Omental fat pad (tissue), 4 donors: Measurements from ENCODE around the gene RBX1. TPM values are rescaled to one million over a fixed set of nuclear protein-coding genes. Genes with fewer than 3 reads are reported as not detected.

Experiments used
- ATAC-seq: fragments of 150-250 bp; one replicate; pipeline ENCODE4 v1.9.1; 2016; ENCODE audit warnings: mild to moderate bottlenecking, moderate library complexity; ENCODE audit not compliant: low FRiP score
- DNase-seq: peaks from one replicate; pipeline ENCODE4 v3.0.0-alpha.2; 2019; ENCODE audit warnings: low spot score
- total RNA-seq, 4 donors: library from RNA; depleted of rRNA; stranded (reverse); fragments of >200 nt; gene quantifications; one replicate each; pipeline ENCODE4 v1.1.0, GENCODE V29; 2016
- TF ChIP-seq, protein P1 (sequence below), 3 donors: fragments of 450-650 bp; IDR thresholded peaks; one replicate each; pipeline ENCODE4 v1.5.1; 2016 to 2017; ENCODE audit warnings: antibody characterized with exemption in 3 of 3, mild to moderate bottlenecking in 3 of 3, moderate library complexity in 2 of 3

The RBX1 gene
- total RNA-seq, 4 donors from 2014 or later = 27.1 to 41.0 (median 39.1) TPM

DNA sequence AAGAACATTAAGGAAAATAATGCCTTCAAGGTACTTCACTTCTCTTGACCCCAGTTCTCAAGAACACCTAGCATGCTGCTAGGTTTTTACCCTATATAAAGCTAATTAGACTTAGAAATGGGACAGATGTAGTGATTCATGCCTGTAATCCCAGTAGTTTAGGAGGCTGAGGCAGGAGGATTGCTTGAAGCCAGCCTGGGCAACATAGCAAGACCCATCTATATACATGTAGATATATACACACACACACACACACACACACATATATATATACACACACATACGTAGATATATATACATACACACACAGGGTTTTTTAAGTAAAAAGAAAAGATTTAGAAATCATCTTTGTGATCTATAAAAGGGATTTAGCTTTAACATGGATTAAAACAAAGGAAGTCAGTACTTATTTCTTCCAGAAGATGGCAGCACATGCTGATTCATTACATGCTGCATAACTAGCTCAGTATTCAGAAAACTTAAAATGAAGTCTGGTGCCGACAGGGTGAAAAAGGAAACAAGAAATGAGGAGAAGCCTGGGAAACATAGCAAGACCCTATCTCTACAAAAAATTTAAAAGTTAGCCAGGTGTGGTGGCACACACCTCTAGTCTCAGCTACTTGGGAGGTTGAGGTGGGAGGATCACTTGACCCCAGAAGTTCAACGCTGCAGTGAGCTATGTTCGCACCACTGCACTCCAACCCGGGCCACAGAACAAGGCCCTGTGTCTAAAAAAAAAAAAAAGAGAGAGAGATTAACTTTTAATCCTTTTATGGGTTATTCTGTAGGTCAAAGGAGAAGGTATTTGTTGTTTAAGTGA, 28.5 kb upstream of the RBX1 start:
- no peak for DNase-seq
- TF ChIP-seq, protein P1, sequence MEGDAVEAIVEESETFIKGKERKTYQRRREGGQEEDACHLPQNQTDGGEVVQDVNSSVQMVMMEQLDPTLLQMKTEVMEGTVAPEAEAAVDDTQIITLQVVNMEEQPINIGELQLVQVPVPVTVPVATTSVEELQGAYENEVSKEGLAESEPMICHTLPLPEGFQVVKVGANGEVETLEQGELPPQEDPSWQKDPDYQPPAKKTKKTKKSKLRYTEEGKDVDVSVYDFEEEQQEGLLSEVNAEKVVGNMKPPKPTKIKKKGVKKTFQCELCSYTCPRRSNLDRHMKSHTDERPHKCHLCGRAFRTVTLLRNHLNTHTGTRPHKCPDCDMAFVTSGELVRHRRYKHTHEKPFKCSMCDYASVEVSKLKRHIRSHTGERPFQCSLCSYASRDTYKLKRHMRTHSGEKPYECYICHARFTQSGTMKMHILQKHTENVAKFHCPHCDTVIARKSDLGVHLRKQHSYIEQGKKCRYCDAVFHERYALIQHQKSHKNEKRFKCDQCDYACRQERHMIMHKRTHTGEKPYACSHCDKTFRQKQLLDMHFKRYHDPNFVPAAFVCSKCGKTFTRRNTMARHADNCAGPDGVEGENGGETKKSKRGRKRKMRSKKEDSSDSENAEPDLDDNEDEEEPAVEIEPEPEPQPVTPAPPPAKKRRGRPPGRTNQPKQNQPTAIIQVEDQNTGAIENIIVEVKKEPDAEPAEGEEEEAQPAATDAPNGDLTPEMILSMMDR (IDR thresholded peaks at IDR 0.05) = peak in 1 of 3 donors; percentile 28
- peak; percentile 31 for ATAC-seq

DNA sequence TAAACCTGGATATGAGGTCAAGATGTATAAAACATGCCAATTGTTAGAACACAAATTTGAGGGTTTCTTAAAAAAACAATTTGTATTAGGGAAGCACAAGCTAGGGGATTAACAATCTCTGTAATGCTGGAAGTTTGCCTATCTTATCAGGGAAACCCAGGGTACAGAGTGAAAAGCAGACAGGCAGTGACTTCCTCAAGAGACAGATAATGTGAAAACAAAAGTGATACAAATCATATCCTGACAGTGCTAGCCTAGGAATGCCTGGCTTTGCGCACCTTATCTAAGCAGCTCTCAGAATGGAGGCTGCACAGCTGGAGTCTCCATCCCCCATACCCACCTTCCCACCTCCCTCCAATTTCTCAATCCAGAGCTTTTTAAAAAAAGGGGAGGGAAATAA, 22.5 kb upstream of the RBX1 start:
- DNase-seq = no peak
- TF ChIP-seq, protein P1 (IDR thresholded peaks at IDR 0.05) = no peak
- no peak for ATAC-seq

DNA sequence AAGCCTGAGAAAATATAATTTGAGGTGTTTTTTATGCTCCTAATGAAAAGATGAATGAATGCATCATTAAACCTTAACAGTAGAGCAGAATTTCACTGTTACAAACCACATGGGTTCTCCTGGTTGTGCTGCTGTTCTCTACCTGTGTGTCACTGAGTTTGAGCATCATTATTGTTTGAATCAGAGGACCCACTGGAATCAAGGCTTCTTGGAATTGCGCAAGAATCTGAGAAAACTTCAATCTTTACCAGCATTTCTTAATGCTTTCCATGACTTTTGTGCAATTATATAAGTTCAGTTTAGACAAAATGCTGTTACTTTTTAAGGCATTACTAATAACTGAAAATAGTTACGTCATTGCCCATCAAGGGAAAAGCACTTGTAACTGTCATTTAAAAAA, 18.8 kb upstream of the RBX1 start:
- ATAC-seq (no peak), DNase-seq (no peak)
- TF ChIP-seq, protein P1 (IDR thresholded peaks at IDR 0.05) = no peak

DNA sequence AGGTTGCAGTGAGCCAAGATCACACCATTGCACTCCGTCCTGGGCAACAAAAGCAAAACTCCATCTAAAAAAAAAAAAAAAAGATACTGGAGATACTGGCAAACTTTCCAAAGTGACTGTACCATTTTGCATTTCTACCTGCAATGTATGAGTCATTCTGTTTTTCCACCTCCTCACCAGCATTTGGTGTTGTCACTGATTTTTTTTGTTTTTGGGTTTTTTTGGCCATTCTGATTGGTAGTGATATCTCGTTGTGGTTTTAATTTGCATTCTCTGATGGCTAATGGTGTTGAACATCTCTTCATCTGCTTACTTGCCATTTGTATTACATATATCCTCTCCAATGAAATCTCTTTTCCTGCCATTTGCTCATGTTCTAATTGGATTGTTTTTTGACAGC, 12.0 kb upstream of the RBX1 start:
- TF ChIP-seq, protein P1 (IDR thresholded peaks at IDR 0.05) = no peak
- DNase-seq = no peak
- ATAC-seq = no peak

DNA sequence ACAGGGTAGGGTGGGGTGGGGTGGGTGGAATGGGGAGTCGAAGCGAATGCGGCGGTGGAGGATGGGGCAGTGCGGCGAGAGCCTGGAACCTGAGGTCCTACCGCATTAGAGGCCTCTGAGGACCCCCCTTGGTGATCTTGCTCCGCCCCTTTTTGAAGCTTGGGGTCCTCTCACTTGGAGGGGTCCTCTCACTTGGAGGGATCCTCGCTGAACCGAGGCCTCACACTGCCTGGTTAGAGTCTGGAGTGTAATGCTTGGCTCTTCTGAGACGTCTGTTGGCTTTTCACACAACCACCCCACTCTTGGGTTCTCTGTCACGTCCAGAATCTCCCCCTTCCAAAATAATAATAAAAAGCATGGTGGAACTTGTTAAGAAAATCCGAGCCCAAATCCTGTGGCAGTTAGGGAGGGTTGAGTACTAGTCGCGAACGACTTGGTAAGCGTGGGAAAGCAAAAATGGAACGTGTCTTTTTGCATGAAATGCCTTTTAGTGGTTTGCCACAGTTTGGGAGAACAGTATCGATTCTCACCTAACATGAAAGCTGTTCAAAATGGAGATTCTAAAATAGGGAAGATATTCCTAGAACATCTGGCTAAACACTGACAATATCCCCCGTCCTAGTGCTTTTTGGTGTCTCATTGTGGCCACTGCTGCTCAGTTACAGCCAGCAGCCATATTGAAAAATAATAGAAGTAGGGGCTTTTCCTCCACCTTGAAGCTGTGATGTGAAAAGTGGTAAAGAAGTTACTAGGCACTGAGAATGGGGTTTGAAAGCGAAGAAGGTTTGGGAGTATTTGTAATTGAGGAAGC, 822 bp downstream of the RBX1 start:
- TF ChIP-seq, protein P1 (IDR thresholded peaks at IDR 0.05) = no peak
- ATAC-seq (no peak), DNase-seq (no peak)

DNA sequence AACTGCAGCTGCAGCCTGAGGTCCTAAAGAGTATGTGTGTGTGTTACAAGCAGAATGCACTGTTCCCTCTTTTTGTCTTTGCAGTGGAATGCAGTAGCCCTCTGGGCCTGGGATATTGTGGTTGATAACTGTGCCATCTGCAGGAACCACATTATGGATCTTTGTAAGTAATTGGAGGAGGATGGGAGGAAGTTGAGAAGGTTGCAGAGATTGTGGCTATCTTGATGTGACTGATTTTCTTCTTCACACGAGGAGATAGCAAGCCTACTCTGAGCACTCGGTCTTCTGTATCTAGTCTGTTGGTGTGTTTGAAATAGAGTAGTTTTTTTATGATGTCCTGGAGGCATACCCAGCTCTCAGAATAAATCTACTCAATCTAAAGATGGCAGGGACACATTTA, 2.3 kb downstream of the RBX1 start:
- ATAC-seq (no peak), DNase-seq (no peak)
- TF ChIP-seq, protein P1 (IDR thresholded peaks at IDR 0.05) = no peak
